Activated CD8-positive, alpha-beta memory T cell treated with anti-CD3 and anti-CD28 coated beads for 1 hour (primary cell): ENCODE data around the gene RTN1.

ENCODE experiments used
- DNase-seq, 2 donors: peaks; one replicate each; pipeline ENCODE4 v3.0.0-alpha.2; 2020; ENCODE audit warnings: low read depth in 1 of 2; ENCODE audit errors: extremely low read depth in 1 of 2

RTN1 gene, protein sequence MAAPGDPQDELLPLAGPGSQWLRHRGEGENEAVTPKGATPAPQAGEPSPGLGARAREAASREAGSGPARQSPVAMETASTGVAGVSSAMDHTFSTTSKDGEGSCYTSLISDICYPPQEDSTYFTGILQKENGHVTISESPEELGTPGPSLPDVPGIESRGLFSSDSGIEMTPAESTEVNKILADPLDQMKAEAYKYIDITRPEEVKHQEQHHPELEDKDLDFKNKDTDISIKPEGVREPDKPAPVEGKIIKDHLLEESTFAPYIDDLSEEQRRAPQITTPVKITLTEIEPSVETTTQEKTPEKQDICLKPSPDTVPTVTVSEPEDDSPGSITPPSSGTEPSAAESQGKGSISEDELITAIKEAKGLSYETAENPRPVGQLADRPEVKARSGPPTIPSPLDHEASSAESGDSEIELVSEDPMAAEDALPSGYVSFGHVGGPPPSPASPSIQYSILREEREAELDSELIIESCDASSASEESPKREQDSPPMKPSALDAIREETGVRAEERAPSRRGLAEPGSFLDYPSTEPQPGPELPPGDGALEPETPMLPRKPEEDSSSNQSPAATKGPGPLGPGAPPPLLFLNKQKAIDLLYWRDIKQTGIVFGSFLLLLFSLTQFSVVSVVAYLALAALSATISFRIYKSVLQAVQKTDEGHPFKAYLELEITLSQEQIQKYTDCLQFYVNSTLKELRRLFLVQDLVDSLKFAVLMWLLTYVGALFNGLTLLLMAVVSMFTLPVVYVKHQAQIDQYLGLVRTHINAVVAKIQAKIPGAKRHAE

DNA sequence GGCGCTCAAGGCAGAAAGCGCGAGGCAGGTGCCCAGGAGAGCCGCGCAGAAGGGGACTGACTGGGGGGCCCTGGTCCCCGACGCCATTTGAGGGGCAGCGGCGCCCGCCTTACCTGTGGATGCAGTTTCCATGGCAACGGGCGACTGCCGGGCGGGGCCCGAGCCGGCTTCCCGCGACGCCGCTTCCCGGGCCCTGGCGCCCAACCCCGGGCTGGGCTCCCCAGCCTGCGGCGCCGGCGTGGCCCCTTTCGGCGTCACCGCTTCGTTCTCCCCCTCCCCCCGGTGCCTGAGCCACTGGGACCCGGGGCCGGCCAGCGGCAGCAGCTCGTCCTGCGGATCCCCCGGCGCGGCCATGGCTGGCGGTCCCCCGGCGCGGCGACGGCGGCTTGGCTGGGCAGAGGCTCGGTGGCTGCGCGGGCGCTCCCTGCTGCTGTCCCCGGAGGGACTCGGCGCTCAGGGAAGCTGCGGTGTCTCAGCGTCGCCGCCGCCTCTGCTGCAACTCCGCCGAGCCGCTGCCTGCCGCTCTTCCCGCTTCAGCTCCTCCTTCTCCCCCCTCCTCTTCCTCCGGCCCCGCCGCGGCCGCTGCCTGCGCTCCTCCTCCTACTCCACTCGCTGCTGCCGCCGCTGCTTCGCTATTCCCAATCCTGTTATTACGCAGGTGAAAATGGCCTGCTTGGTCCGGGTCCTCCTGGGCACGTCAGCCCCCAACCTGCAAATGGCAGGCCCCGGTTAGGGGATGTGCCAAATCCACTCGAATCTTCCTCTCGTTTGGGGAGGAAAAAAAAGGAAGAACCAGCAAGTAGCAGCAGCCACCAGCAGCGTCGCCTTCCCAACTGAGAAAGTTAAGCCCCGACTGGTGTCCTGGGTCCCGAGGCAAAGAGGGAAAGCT is at the start of gene RTN1:
RTN1 (minus strand) TSS at position 500 of the 889 bp plus-strand sequence; CDS start at position 354, 146 bp downstream.
- DNase-seq = no peak

DNA sequence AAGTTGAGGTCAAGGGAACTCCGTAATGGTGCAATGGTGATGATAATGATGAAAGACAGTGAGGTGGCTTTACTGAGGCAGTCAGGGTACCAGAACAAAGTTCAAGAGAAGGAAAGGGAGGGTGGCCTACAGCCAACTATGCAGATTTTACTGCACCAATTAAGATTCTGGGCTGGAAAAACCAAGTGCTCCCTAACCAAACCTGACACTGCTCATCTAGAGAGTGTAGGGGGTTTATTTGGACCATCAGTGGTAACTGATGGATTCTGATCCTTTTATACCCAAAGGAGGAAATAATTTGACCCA is 49.8 kb upstream of the RTN1 start:
- DNase-seq = no peak

DNA sequence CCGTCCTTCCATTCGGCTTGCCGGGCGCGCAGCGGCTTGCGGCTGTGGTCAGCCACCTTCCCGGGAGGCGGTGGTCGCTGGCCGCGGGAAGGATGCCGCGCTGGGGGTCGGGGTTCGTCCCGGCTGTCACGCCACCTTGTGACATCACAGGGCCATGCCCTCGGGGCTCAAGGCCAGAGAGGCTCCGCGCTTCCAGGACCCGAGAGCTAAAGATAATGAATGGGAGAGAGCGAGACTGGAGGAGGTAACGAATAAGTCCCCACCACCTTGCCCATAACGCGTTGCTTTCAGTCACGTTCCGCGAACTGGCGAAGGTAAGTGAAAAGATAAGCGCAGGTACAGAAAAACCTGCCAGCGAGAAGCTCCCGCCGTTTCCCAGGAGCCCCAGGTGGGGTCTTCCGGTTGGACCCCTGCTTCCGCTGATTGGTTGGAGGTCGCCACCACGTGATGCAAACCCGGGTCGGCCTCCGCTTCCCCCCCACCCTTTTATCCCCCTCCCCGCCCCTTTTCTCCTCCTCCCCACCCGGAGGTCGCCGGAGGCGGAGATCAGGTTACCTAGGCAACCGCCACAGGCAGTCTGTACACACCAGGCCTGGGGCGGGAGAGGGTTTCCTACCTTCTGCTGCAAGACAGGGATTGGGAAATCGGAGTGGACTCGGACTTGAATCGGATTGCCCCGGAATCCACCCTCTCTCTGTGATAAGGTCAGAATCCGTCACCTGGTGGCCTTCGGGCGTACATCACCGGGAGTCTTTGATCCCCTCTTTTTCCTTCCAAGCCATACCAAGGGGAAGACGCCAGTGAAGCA is 49.2 kb upstream of the RTN1 start, which contains the start of gene LRRC9:
LRRC9 (plus strand) TSS at position 575 of the 808 bp plus-strand sequence.
- peak in 1 of 2 donors; percentile 23 for DNase-seq

DNA sequence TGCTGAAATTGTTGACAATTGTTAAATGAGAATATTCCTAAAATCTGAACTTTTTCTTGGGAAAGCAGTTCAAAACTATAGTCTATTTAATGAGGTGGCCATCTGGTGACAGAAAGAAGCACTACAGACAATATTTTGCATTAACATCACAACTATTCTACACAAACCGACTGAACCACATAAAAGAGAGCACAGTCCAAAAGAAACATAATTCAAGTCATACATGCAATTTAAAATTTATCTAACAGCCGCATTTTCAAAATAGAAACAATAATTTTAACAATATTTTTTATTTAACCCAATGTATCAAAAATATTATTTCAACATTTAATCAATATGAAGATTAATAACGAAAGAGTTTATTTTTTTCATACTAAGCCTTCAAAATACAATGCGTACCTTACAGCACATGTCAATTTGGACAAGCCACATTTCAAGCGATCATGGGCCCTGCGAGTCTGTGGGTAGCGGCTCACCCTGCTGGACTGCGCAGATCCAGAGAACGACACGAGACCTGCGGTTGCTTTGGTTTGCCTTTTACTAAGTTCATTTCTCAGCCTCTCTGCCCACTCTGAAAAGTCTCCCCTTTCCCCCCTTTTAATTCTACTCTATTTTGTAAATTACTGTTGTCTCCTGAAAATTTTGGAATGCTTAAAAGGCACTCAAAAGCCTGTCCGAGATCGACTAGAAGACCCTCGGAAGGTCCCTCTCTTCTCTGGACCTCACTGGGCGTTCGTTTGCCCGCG is 48.4 kb upstream of the RTN1 start:
- no peak for DNase-seq

DNA sequence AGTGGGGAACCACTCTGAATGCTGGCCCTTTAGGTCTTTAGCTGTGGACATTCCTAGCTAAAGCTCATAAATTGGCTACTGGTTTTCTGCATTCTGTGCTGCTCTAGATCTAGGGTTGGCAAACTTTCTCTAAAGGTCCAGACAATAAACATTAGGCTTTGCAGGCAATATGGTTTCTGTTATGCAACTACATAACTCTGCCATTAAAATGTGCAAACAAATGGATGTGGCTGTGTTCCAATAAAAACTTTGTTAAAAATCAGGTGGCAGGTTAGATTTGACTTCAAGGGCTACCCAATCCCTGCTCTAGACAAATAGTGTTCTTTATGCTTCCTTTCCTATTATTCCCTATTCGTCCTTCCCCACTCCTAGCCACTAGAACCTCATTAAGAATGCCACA is 42.6 kb upstream of the RTN1 start:
- no peak for DNase-seq

DNA sequence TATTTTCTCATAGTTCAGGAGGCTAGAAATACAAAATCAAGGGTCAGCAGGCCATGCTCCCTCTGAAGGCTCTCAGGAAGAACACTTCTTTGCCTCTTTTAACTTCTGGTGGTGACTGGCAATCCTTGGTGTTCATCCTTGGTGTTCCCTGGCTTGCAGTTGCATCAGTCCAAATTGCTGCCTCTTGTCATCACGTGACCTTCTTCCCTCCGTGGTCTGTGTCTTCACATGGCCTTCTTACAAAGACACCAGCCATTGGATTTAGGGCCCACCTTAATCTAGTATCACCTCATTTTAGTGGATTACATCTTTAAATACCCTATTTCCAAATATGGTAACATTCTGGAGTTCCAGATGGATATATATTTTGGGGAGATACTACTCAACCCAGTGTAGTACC is 41.9 kb upstream of the RTN1 start:
- DNase-seq = no peak

DNA sequence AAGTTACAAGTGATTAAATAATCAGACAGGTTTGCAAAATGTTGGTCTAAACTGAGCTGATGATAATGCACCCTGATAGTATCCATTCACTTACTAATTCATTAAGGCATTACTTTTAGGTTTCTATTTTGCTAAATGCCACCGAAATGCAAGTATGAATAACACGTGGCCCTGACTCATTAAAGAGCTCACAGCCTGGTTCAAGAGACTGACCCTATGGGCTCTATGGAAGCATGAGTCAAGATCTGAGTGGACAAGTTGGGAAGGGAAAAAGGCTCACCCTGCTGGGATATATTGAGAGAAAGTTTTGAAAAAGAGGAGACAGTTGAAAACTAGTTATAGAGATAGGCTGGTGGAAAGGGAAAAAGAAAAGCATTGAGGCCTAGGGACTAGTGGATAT is 34.6 kb upstream of the RTN1 start:
- no peak for DNase-seq

DNA sequence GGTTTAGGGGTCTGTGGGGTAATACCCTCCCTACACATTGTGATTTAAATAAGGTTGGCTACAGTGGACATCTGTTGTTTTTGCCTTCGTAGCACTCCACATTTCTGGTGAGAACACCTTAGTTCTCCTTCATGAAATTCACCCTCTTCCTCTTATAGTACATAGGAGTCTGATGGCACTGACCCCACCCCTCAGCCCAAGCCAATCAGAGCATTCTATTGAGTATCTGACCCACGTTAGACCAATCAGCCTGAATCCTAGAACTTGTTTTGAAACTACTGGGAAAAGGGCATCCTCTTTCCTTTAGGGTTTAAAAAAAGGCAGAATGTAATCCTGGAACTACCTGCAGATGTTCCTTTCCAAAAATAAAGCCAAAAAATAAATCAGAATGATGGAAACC is 33.6 kb upstream of the RTN1 start:
- DNase-seq = no peak

DNA sequence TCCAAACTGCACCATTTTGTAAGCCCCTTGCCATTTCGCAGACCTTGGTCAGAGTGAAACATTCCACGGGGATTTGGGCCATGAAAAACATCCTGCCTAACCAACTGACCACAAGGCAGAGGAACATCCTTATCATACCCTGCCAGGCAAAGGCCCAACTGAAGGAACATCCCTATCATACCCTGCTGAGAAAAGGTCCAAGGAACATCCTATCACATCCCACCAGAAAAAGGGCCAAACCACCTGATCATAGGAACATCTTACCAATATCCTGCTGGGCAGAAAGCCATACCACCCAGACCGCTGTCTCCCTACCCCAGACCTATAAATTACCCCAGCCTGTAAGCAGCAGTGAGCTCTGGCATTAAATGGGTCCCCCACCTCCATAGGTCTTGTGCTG is 30.0 kb upstream of the RTN1 start:
- no peak for DNase-seq

DNA sequence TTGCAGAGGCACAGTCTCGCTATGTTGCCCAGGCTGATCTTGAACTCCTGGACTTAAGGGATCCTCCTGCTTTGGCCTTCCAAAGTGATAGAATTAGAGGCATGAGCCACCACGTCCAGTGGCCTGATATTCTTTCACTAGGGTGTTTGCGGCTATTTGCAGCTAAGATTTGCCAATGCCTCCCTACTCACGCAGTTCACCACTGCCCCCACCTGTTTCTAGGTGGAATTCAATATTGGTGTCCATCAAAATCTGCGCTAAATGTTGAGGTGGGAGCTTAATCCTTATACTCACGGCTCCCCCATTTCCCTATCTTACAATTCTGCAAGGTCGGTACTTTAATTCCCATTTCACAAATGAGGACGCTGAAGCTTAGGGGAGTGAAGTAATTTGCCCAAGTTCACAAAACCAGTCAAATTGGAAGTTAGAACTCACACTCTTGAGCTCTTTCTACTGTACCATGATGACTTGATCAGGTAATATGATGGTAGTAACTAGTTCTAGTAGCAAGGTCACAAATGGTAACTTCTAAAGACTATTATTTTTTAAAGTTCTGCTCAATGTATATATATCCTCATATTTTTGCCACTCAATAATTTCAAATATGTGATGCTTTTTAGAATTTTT is 27.3 kb upstream of the RTN1 start:
- no peak for DNase-seq

DNA sequence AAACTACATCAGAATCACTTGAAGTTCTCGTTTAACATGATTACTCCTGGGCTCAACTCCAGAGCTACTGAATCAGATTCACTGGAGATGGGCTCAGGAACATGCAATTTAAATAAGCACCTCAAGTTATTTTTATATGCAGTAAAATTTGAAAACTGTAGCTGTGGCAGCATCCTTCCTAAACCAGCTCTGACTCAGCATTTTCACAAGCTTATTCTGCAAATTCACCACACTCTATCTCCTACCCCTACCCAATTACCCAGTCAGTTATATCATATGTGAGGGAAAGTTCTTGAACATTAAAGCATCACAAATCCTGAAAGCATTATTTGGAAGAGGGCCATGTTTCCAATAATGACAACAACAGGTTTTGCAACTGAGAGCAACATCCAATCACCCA is 25.1 kb upstream of the RTN1 start:
- no peak for DNase-seq

DNA sequence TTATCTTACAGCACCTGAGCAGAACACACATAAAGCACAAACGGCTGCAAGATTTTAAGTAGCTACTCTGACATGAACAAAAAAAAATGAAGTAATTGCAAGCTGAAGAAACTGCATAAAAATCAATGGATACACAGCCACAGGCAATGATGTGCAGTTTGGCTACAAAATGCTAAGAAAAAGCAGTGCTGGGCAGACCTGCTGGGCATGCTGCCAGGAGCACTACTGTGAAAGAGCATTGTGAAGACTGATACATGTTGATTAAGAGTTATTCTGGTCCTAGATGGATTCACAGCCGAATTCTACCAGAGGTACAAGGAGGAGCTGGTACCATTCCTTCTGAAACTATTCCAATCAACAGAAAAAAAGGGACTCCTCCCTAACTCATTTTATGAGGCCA is 20.1 kb upstream of the RTN1 start:
- no peak for DNase-seq

DNA sequence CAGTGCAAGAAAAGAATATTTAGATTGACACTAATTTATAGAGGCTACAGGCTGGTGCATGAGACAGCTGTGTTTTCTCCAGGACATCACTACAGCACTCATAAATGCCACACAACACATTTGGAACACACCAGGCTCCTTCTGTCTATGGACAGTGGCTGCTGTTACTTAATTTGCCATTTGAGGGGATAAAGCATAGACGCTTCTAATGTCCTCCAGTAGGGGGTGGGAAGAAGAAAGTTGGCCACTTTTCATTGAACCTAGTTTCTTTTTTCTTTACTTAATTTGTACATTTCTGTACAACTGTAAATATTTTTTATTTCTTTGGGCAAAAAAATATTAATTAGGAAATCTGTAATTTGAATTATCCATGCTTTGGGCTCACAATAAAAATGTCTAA is 12.4 kb upstream of the RTN1 start:
- no peak for DNase-seq

DNA sequence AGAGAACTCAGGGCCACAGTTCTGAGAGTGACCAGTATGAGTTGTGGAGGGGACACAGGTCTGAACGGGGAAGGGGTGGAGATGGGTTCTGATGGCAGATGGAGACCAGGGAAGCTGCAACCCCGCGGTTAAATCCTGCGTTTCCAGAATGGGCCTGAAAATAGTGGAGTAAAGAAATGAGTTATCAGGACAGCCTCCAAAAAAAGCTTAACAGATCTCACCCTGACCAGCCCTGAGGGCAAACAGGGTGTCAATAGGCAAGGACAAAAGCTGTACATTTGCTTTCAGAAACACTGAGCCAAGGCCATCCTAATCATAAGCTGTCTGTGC is 555 bp upstream of the RTN1 start:
- DNase-seq = no peak

DNA sequence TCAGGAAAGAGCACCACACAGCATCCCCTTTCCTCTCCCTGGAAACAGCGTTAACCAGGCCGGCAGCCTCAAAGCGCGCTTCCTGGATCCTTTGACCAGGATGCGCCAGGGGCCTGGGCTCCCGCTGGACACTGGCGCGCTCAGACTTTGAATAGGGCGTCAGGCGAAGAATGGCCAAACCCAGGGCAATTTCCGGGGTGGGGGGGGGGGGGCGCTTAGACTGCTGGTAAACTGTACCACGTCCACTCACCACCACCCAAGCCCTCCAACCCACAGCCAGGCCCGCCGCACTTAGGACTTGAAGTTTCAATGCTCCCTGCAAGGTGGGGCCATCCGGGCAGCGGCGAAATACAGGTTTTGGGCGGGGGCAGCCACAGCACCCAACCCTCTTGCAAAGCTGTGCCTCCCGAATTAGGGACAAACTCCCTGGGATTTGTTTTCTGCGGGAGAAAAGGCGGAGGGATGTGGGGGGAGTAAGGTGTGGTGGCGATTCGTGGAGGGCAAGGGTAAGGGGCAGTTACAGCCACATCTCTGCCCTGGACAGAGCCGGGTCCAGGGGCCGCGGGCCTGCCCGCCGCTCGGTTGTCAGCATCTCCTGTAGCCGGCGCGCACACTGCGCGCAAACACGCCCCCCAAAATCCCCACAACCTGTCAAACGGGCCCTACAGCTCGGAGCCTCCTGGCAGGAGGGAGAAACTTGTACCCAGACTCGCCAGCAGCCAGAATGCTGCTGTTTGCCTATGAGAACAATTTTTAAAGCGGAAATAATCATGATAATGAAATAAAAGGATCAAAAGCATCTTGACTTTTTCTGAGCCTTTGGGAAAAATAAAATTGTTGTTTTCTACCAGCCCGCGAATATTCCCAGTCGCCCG is 958 bp downstream of the RTN1 start:
- DNase-seq = no peak

DNA sequence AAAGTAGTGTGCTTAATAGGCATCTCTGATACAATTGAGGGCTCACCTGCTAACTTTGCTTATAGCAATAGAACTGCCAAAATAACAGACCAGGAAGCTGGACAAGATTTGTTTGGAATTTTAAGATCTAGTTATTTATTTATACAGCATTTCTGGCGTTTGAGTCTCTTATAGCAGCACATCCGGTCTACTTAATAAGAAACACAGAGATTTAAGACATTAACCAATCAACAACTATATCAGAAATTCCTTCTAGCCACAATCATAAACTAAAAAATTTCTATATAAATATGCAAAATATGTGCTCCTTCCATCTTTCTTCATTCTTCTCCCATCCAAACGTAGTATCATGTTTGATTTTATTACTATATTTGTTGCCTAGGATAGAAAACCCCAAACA is 2.6 kb downstream of the RTN1 start:
- no peak for DNase-seq

DNA sequence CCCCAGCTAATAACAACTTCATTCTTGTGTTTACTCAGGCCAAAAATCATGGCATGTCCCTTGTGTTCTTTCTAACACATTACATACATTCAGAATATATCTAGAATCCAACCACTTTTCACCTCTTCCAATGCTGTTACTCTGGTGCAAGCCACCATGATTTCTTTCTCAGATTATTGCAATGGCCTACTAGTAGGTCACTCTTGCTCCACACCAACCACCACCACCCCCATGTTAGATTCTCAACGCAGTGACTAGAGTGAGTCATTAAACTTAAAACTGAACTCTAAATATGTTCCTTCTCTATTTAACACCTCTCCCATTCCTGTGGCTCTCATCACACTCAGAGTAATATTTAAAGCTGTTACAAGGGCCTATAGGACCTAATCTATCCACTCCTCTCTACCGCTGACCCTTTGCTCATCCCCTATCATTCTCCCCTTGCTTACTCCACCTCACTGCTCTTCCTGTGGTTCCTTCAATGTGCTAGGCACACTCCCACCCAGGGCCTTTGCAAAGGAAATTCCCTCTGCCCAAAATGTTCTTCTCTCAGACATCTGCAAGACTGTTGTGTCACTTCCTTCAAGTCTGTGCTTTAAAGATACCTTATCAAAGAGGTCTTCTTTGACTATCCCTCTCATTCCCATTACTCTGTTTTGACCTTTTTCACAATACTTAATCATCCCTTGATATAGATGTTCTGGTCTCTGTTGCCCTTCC is 6.6 kb downstream of the RTN1 start:
- no peak for DNase-seq

DNA sequence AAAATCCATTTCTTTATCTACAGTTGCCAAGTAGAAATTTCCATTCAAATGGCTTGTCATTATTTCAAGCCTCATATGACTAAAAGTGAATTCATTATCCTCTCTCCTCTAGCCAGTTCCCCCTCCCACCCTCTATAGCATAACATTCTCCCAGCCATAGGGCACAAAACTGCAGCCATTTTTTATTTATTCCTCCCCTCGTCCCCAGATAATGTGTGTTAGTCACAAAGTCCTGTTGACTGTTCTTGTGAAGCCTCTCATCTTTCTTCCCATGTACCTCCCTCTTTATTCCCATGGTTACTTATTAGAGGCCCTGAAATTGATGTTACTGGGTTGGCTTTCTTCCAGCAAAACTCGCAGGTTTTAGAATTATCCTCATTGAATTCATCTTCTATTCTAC is 13.2 kb downstream of the RTN1 start:
- no peak for DNase-seq
